GM21526 (cell line): ENCODE measurements around the gene RASGEF1C.
"Not testable (repeated sequence)": the region's sequence is repeated elsewhere in the genome, so short reads cannot be mapped to it uniquely, and the experiment has no call there.

Experiments used
- ATAC-seq: cut with Tn5 transposase; IDR thresholded peaks from one replicate; pipeline ENCODE4 v1.9.1; 2021; ENCODE audit warnings: moderate library complexity; ENCODE audit not compliant: unreplicated experiment, low FRiP score

Gene RASGEF1C

GRCh38 chr5:180089628-180090027 lies 119.4 kb downstream of the RASGEF1C start:
- ATAC-seq: not testable (repeated sequence)

GRCh38 chr5:180088561-180088960 lies 120.5 kb downstream of the RASGEF1C start:
- ATAC-seq: no peak

- no peak for ATAC-seq
Observed at GRCh38 chr5:180086816-180087399, 122.1 kb downstream of the RASGEF1C start.

- no peak for ATAC-seq
Observed at GRCh38 chr5:180085837-180086236, 123.2 kb downstream of the RASGEF1C start.

GRCh38 chr5:180084638-180085561 lies 124.1 kb downstream of the RASGEF1C start:
- ATAC-seq: no peak

GRCh38 chr5:180083529-180084060 lies 125.4 kb downstream of the RASGEF1C start:
- ATAC-seq: no peak

- ATAC-seq: no peak
Observed at GRCh38 chr5:180082633-180083420, 126.2 kb downstream of the RASGEF1C start.

GRCh38 chr5:180081481-180081880 lies 127.5 kb downstream of the RASGEF1C start:
- ATAC-seq: no peak

- ATAC-seq: no peak
Observed at GRCh38 chr5:180080486-180081280, 128.3 kb downstream of the RASGEF1C start.

GRCh38 chr5:180079702-180080466 lies 129.1 kb downstream of the RASGEF1C start:
- ATAC-seq: no peak

- no peak for ATAC-seq
Observed at GRCh38 chr5:180078348-180078747, 130.7 kb downstream of the RASGEF1C start.

- no peak for ATAC-seq
Observed at GRCh38 chr5:180077594-180078284, 131.3 kb downstream of the RASGEF1C start.

- ATAC-seq: no peak
Observed at GRCh38 chr5:180075703-180076102, 133.3 kb downstream of the RASGEF1C start.

- ATAC-seq: no peak
Observed at GRCh38 chr5:180074462-180074861, 134.5 kb downstream of the RASGEF1C start.

- ATAC-seq: no peak
Observed at GRCh38 chr5:180072556-180072955, 136.5 kb downstream of the RASGEF1C start.

- ATAC-seq: no peak
Observed at GRCh38 chr5:180072256-180072548, 136.8 kb downstream of the RASGEF1C start.

- ATAC-seq: peak; percentile 69
Observed at GRCh38 chr5:180071531-180072255, 137.3 kb downstream of the RASGEF1C start, which contains the start of gene RNF130. TSS of gene RNF130 (minus strand) at chr5:180071759. CDS start at chr5:180071702, 57 bp downstream.
